K562 (cell line): ENCODE data around the gene TBCC. TPM values are rescaled to one million over a fixed set of nuclear protein-coding genes. Genes with fewer than 3 reads are reported as not detected.

Source experiments
- CC2D1A ChIP-seq: fragments of 450-650 bp; IDR thresholded peaks from 2 replicates; pipeline ENCODE4 v1.6.1; 2017; ENCODE audit warnings: mild to moderate bottlenecking
- FIP1L1 ChIP-seq: fragments of 200-400 bp; formaldehyde crosslinking; IDR thresholded peaks from 2 replicates; pipeline ENCODE4 v1.6.1; 2018; ENCODE audit warnings: mild to moderate bottlenecking, low read depth, low read length; ENCODE audit not compliant: poor library complexity, severe bottlenecking
- FOXP1 ChIP-seq: sonication (generic); formaldehyde crosslinking; IDR thresholded peaks from 2 replicates; pipeline ENCODE4 v1.8.0; 2022; ENCODE audit warnings: mild to moderate bottlenecking, missing genetic modification reagents
- GABPB1 ChIP-seq: sonication (generic); formaldehyde crosslinking; IDR thresholded peaks from 2 replicates; pipeline ENCODE4 v1.8.0; 2022; ENCODE audit warnings: mild to moderate bottlenecking, missing genetic modification reagents
- GTF2F1 ChIP-seq: IDR thresholded peaks from 2 replicates; pipeline ENCODE4 v1.6.1; 2011; ENCODE audit warnings: low read depth, low read length, improper control_type of control experiment
- MAFG ChIP-seq: fragments of 450-650 bp; conservative IDR thresholded peaks from 2 replicates; pipeline ENCODE4 v1.6.1; 2016; ENCODE audit warnings: missing genetic modification characterization, missing compliant biosample characterization
- MED1 ChIP-seq: sonication (generic); formaldehyde crosslinking; IDR thresholded peaks from 2 replicates; pipeline ENCODE4 v1.8.1; 2023; ENCODE audit warnings: missing genetic modification reagents, borderline replicate concordance
- MTA3 ChIP-seq: fragments of 450-650 bp; formaldehyde crosslinking; IDR thresholded peaks from 2 replicates; pipeline ENCODE4 v1.6.1; 2017; ENCODE audit warnings: mild to moderate bottlenecking, borderline replicate concordance
- NKRF ChIP-seq: fragments of 450-650 bp; IDR thresholded peaks from 2 replicates; pipeline ENCODE4 v1.6.1; 2016; ENCODE audit warnings: borderline replicate concordance
- PTBP1 ChIP-seq: fragments of 200-400 bp; formaldehyde crosslinking; IDR thresholded peaks from 2 replicates; pipeline ENCODE4 v1.6.1; 2017; ENCODE audit warnings: low read depth, low read length
- RBM34 ChIP-seq: fragments of 200-400 bp; formaldehyde crosslinking; IDR thresholded peaks from 2 replicates; pipeline ENCODE4 v1.6.1; 2018; ENCODE audit warnings: low read length, borderline replicate concordance; ENCODE audit not compliant: insufficient read depth
- TCF3 ChIP-seq: sonication (generic); formaldehyde crosslinking; IDR thresholded peaks from 2 replicates; pipeline ENCODE4 v1.4.0; 2020; ENCODE audit warnings: mild to moderate bottlenecking, missing genetic modification reagents
- TCF7L2 ChIP-seq: fragments of 150-350 bp; IDR thresholded peaks from 2 replicates; pipeline ENCODE4 v1.6.1; 2016; ENCODE audit warnings: low read depth, mild to moderate bottlenecking, low read length, moderate library complexity
- THRAP3 ChIP-seq: fragments of 450-650 bp; IDR thresholded peaks from 2 replicates; pipeline ENCODE4 v1.6.1; 2016; ENCODE audit warnings: mild to moderate bottlenecking, inconsistent platforms, borderline replicate concordance
- TOE1 ChIP-seq, 2 experiments: fragments of 450-650 bp in 1 of 2; sonication (generic) in 1 of 2; formaldehyde crosslinking in 1 of 2; IDR thresholded peaks; 2 replicates each; pipeline versions ENCODE4 v1.7.1 to v1.8.0; 2016 to 2022; ENCODE audit warnings: borderline replicate concordance in 2 of 2, mild to moderate bottlenecking in 2 of 2, antibody characterized with exemption in 1 of 2, inconsistent platforms in 1 of 2, low read depth in 1 of 2, missing genetic modification reagents in 1 of 2, moderate library complexity in 1 of 2
- ZFP1 ChIP-seq: fragments of 450-650 bp; formaldehyde crosslinking; IDR thresholded peaks from 2 replicates; pipeline ENCODE4 v1.4.0; 2020; ENCODE audit warnings: mild to moderate bottlenecking, mixed read lengths
- ZNF740 ChIP-seq, 3 experiments: fragments of 200-800 bp in 1 of 3; sonication (Bioruptor generic) in 1 of 3; sonication (generic) in 1 of 3; formaldehyde crosslinking in 1 of 3; IDR thresholded peaks; 2 replicates each; pipeline versions ENCODE4 v1.6.1 to v1.8.0; 2016 to 2022; ENCODE audit warnings: mild to moderate bottlenecking in 2 of 3, missing compliant biosample characterization in 2 of 3, missing genetic modification characterization in 2 of 3, missing genetic modification reagents in 1 of 3
- polyA plus RNA-seq, 8 experiments: library from polyadenylated mRNA; depleted of rRNA in 4 of 8; stranded (reverse) in 5 of 8; unstranded in 3 of 8; fragments of >200 nt; fragmentation: Nextera tagmentation in 2 of 8; fragmentation: Illumina TruSeq in 1 of 8; extraction: Ambion mirVana in 2 of 8; extraction: Trizol in 1 of 8; gene quantifications; 2 replicates each; pipeline versions ENCODE4 v1.2.1 to v1.2.3, GENCODE V29; 2011 to 2014; ENCODE audit warnings: inconsistent platforms in 1 of 8, missing spikeins in 1 of 8
- total RNA-seq, 7 experiments: library from RNA; depleted of rRNA in 6 of 7; stranded (reverse); fragments of >200 nt in 6 of 7; fragmentation: Illumina TruSeq in 2 of 7; extraction: Trizol in 2 of 7; gene quantifications; 2 replicates each; pipeline versions ENCODE4 v1.2.1 to v1.2.3, GENCODE V29; 2011 to 2021; ENCODE audit warnings: low replicate concordance in 1 of 7

TBCC gene
- total and polyA plus RNA-seq, 9 of the 15 experiments (the other 6 are each of a cell fraction or from before 2014, with no cell fraction given), result 2.8 to 34.1 (median 23.3) TPM

- TF ChIP-seq TOE1 (IDR thresholded peaks at IDR 0.05; ENCODE audit: borderline replicate concordance) (peak; percentile 11; the same call in 1 of the 2 replicates), TOE1 (CRISPR knock-in tag; IDR thresholded peaks at IDR 0.05; ENCODE audit: borderline replicate concordance, low read depth) (no peak), ZFP1 (CRISPR knock-in tag) (0 out of 2 replicates have a peak, but pooled peaks have one; percentile 4), GABPB1 (CRISPR knock-in tag) (peak; percentile 84), CC2D1A (0 out of 2 replicates have a peak, but pooled peaks have one; percentile 22), MTA3 (peak; percentile 77; the same call in 1 of the 2 replicates), RBM34 (no peak), TCF7L2 (no peak), PTBP1 (no peak), GTF2F1 (no peak), MAFG (tag) (no peak), NKRF (peak; percentile 68), FOXP1 (CRISPR knock-in tag) (peak; percentile 61; the same call in 1 of the 2 replicates), ZNF740 (CRISPR knock-in tag; IDR thresholded peaks at IDR 0.05) (peak; percentile 88), ZNF740 (tag; IDR thresholded peaks at IDR 0.05) (no peak), TCF3 (0 out of 2 replicates have a peak, but pooled peaks have one; percentile 31), THRAP3 (no peak), FIP1L1 (no peak), MED1 (CRISPR knock-in tag) (no peak)
Measured at GRCh38 chr6:42746463-42747391, 824 bp upstream of the TBCC start (continued).
